Tibial artery (tissue), 4 donors: Measurements from ENCODE around the gene POLDIP3.
"Not testable (repeated sequence)": the region's sequence is repeated elsewhere in the genome, so short reads cannot be mapped to it uniquely, and the experiment has no call there.

ENCODE experiments used
- DNase-seq, 2 donors: peaks; one replicate each; pipeline ENCODE4 v3.0.0-alpha.2; 2019
- H3K27ac ChIP-seq, 2 donors: fragments of 200-600 bp; sonication (generic) in 1 of 2; 1 replicate in 1 of 2; 2 replicates in 1 of 2; pipeline ENCODE4 v1.5.1; 2018 to 2019; ENCODE audit warnings: mild to moderate bottlenecking in 1 of 2
- H3K27me3 ChIP-seq, 2 donors: fragments of 200-600 bp; sonication (generic) in 1 of 2; one replicate each; pipeline versions ENCODE4 v1.5.1 to v1.6.0; 2016 to 2019
- H3K36me3 ChIP-seq, 3 donors: fragments of 200-600 bp; sonication (generic) in 2 of 3; one replicate each; pipeline ENCODE4 v1.5.1; 2016 to 2019; ENCODE audit warnings: mild to moderate bottlenecking in 2 of 3
- H3K4me1 ChIP-seq, 4 donors: fragments of 200-600 bp; sonication (generic) in 2 of 4; 1 replicate in 3 of 4; 2 replicates in 1 of 4; pipeline ENCODE4 v1.5.1; 2016 to 2019
- H3K4me3 ChIP-seq, 2 donors: fragments of 200-600 bp; sonication (generic) in 1 of 2; 1 replicate in 1 of 2; 2 replicates in 1 of 2; pipeline ENCODE4 v1.5.1; 2018 to 2019; ENCODE audit warnings: mild to moderate bottlenecking in 2 of 2
- H3K9me3 ChIP-seq, 3 donors: fragments of 200-600 bp; sonication (generic) in 1 of 3; one replicate each; pipeline ENCODE4 v1.5.1; 2016 to 2019
- CTCF ChIP-seq, 2 experiments: fragments of 200-600 bp in 1 of 2; fragments of 450-650 bp in 1 of 2; IDR thresholded peaks; one replicate each; pipeline ENCODE4 v1.5.1; 2017 to 2019; ENCODE audit warnings: antibody characterized with exemption in 2 of 2, mild to moderate bottlenecking in 1 of 2, moderate library complexity in 1 of 2
- intact Hi-C: fragments of 100-400 bp; cut with DNase I; formaldehyde crosslinking; loops from one replicate; pipeline ENCODE4 v1.15.0; 2023; ENCODE audit warnings: low total_unique reads

Gene POLDIP3

GRCh38 chr22:42586381-42586780 is 28.3 kb downstream of the POLDIP3 start:
- Histone ChIP-seq H3K36me3 (peaks cover 65 to 87% (median 70%) of the 10 kb centered on the region in 3 donors), H3K27ac (no peak overlapping the region), H3K27me3 (no peaks in the 10 kb centered on the region), H3K4me1 (peaks cover 0 to 8% (median 4%) of the 10 kb centered on the region in 4 donors), H3K4me3 (no peak overlapping the region), H3K9me3 (no peaks in the 10 kb centered on the region)
- intact Hi-C loops: no loop called here
- no peak for TF ChIP-seq CTCF (IDR thresholded peaks at IDR 0.05)
- DNase-seq: no peak

- intact Hi-C loops: no loop called here
- Histone ChIP-seq H3K4me3 (no peak overlapping the region), H3K36me3 (peaks cover 57 to 75% (median 61%) of the 10 kb centered on the region in 3 donors), H3K9me3 (no peaks in the 10 kb centered on the region), H3K27me3 (no peaks in the 10 kb centered on the region), H3K27ac (no peak overlapping the region), H3K4me1 (peaks cover 0 to 12% (median 9%) of the 10 kb centered on the region in 4 donors)
- no peak for DNase-seq
- no peak for TF ChIP-seq CTCF (IDR thresholded peaks at IDR 0.05)
Observed at GRCh38 chr22:42585096-42585495, 29.6 kb downstream of the POLDIP3 start.

- no peak for TF ChIP-seq CTCF (IDR thresholded peaks at IDR 0.05)
- peaks cover 0 to 12% (median 9%) of the 10 kb centered on the region in 4 donors for H3K4me1 ChIP-seq
- no peak overlapping the region for H3K4me3 ChIP-seq
- intact Hi-C loops: no loop called here
- DNase-seq: no peak
- no peak overlapping the region for H3K27ac ChIP-seq
- no peaks in the 10 kb centered on the region for H3K27me3 ChIP-seq
- H3K9me3 ChIP-seq: no peaks in the 10 kb centered on the region
- peaks cover 51 to 75% (median 57%) of the 10 kb centered on the region in 3 donors for H3K36me3 ChIP-seq
Observed at GRCh38 chr22:42584364-42584940, 30.2 kb downstream of the POLDIP3 start.

GRCh38 chr22:42582987-42583386 is 31.7 kb downstream of the POLDIP3 start:
- no peak for TF ChIP-seq CTCF (IDR thresholded peaks at IDR 0.05)
- peaks cover 0 to 12% (median 9%) of the 10 kb centered on the region in 4 donors for H3K4me1 ChIP-seq
- H3K9me3 ChIP-seq: no peaks in the 10 kb centered on the region
- no peak overlapping the region for H3K4me3 ChIP-seq
- peaks cover 38 to 75% (median 52%) of the 10 kb centered on the region in 3 donors for H3K36me3 ChIP-seq
- no peak overlapping the region for H3K27ac ChIP-seq
- no peak for DNase-seq
- H3K27me3 ChIP-seq: no peaks in the 10 kb centered on the region
- intact Hi-C loops: no loop called here

GRCh38 chr22:42581762-42582716 is 32.6 kb downstream of the POLDIP3 start:
- H3K27me3 ChIP-seq: no peaks in the 10 kb centered on the region
- H3K4me1 ChIP-seq: peaks cover 0 to 12% (median 9%) of the 10 kb centered on the region in 4 donors
- no peaks in the 10 kb centered on the region for H3K9me3 ChIP-seq
- peaks cover 28 to 75% (median 51%) of the 10 kb centered on the region in 3 donors for H3K36me3 ChIP-seq
- peak overlapping the region; percentile 78 to 89 for H3K4me3 ChIP-seq
- peak overlapping the region; percentile 61 to 67 for H3K27ac ChIP-seq
- DNase-seq: peak; percentile 75 to 85
- TF ChIP-seq CTCF (IDR thresholded peaks at IDR 0.05): no peak
- intact Hi-C loops: no loop called here

- DNase-seq, H3K9me3 ChIP-seq, H3K27me3 ChIP-seq, intact Hi-C loops: not testable (repeated sequence)
- peaks cover 0 to 12% (median 9%) of the 10 kb centered on the region in 4 donors for H3K4me1 ChIP-seq
- H3K4me3 ChIP-seq: peak overlapping the region; percentile 78 to 89
- H3K27ac ChIP-seq: peak overlapping the region; percentile 61 to 67
- H3K36me3 ChIP-seq: peaks cover 26 to 73% (median 46%) of the 10 kb centered on the region in 3 donors
Observed at GRCh38 chr22:42581194-42581761, 33.4 kb downstream of the POLDIP3 start.

- intact Hi-C loops, H3K4me3 ChIP-seq, H3K9me3 ChIP-seq, H3K27me3 ChIP-seq, H3K27ac ChIP-seq, DNase-seq: not testable (repeated sequence)
- H3K4me1 ChIP-seq: peaks cover 0 to 12% (median 9%) of the 10 kb centered on the region in 4 donors
- H3K36me3 ChIP-seq: peaks cover 13 to 69% (median 34%) of the 10 kb centered on the region in 3 donors
Observed at GRCh38 chr22:42580040-42580439, 34.6 kb downstream of the POLDIP3 start.
